GM06990 (cell line): ENCODE data around the gene CWH43.

Experiments used
- DNase-seq: peaks from one replicate; pipeline ENCODE4 v3.0.0-alpha.2; 2011; ENCODE audit not compliant: insufficient read length; ENCODE audit errors: extremely low read depth
- H3K27me3 ChIP-seq: replicated peaks from 2 replicates; pipeline ENCODE4 v1.6.0; 2011; ENCODE audit warnings: low read length; ENCODE audit not compliant: control insufficient read depth, insufficient read depth
- H3K36me3 ChIP-seq: 2 replicates; pipeline ENCODE4 v1.5.1; 2011; ENCODE audit warnings: low read length; ENCODE audit not compliant: control insufficient read depth, insufficient read depth
- H3K4me3 ChIP-seq: replicated peaks from 2 replicates; pipeline ENCODE4 v1.5.1; 2011; ENCODE audit warnings: low read depth, mild to moderate bottlenecking, control low read depth, low read length
- TF ChIP-seq, protein P1 (sequence below): IDR thresholded peaks from 2 replicates; pipeline ENCODE4 v1.5.1; 2011; ENCODE audit warnings: low read length, control low read depth, mild to moderate bottlenecking, inconsistent platforms; ENCODE audit not compliant: insufficient read depth, poor library complexity, severe bottlenecking

The CWH43 gene

DNA sequence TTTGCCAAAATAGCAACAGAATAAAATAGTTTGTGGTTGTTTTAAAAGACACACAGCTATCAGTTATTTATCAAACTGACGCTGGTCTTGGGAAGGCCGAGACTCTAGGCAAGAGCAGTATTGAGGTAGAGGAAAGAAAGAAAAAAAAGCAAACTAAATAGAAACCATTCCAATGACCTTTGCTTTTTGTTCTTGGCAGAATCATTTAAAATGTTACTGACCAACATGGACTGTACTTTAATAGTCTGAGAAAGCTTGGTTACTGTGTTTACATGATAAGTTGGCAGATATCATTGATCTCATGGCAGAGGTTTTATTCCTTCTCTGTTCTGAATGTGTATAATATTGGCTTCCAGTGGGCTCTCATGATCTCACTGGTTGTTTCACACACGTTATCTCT is 11.9 kb downstream of the CWH43 start:
- DNase-seq = no peak
- H3K27me3 ChIP-seq = peaks cover under 1% of the 10 kb centered on the region; the same call in 1 of the 2 replicates
- TF ChIP-seq, protein P1, sequence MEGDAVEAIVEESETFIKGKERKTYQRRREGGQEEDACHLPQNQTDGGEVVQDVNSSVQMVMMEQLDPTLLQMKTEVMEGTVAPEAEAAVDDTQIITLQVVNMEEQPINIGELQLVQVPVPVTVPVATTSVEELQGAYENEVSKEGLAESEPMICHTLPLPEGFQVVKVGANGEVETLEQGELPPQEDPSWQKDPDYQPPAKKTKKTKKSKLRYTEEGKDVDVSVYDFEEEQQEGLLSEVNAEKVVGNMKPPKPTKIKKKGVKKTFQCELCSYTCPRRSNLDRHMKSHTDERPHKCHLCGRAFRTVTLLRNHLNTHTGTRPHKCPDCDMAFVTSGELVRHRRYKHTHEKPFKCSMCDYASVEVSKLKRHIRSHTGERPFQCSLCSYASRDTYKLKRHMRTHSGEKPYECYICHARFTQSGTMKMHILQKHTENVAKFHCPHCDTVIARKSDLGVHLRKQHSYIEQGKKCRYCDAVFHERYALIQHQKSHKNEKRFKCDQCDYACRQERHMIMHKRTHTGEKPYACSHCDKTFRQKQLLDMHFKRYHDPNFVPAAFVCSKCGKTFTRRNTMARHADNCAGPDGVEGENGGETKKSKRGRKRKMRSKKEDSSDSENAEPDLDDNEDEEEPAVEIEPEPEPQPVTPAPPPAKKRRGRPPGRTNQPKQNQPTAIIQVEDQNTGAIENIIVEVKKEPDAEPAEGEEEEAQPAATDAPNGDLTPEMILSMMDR = no peak
- no peak overlapping the region for H3K4me3 ChIP-seq
- H3K36me3 ChIP-seq = no peaks in the 10 kb centered on the region

DNA sequence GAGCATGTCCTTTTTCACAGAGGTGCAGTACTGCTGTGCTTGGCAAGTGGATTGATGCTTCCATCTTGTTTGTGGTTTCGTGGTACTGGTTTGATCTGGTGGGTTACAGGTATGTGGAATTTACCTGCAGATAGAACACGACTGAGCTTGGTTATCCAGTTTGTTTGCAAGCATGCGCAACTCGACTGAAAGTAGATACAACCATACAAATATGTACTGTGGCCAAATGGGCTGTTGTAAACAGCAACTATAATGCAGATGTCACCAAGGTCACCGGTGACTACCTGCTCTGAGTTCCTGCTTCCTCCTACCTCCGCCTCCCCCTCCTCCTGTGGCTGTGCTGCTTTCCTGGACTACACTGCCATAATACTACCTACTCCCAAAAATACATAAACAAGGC is 12.4 kb downstream of the CWH43 start:
- DNase-seq = no peak

DNA sequence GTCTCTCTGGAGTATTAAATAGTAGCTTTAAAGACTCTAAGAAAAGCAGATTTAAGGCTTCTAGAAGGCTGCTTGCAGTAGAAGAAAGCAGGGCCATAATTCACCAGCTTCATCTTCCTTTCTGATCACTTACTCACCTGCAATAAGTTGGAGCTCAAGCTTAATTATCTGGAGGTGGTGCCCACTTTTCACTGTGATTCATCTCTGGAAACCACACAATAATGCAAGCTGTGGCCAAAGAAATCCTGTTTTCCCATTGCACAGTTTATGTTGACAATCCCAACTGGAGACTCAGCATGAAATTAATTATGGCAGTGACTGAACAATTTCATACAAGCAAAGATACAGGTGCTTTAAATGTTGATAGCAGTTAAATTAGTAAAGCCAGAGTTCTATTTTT is 14.7 kb downstream of the CWH43 start:
- H3K36me3 ChIP-seq = no peaks in the 10 kb centered on the region
- peaks cover 1% of the 10 kb centered on the region; the same call in 1 of the 2 replicates for H3K27me3 ChIP-seq
- no peak for DNase-seq
- TF ChIP-seq, protein P1 = no peak
- no peak overlapping the region for H3K4me3 ChIP-seq

More for the DNA sequence above, 12.4 kb downstream of the CWH43 start:
- TF ChIP-seq, protein P1 = no peak
- no peaks in the 10 kb centered on the region for H3K36me3 ChIP-seq
- H3K4me3 ChIP-seq = no peak overlapping the region
- H3K27me3 ChIP-seq = peaks cover 1% of the 10 kb centered on the region; the same call in 1 of the 2 replicates

DNA sequence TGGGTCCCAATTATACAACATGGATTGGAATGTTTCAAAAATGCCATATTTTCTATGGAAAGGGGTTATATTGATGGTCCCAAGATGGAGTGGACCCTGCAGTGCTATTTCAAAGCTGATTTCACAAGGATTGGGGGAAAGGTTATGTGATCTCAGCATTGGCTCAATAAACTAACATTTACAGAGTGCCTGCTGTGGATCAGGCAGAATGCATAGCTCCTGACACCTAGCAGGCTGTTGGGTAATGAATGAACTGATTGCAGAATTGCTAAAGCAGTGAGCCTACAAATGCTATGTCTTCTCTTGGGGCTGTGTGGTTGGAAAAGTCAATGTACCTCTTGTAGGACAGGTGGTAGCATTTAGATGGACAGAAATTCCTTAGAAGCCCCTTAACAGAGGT is 16.9 kb downstream of the CWH43 start:
- TF ChIP-seq, protein P1 = no peak
- Histone ChIP-seq H3K27me3 (peaks cover 1% of the 10 kb centered on the region; the same call in 1 of the 2 replicates), H3K4me3 (no peak overlapping the region), H3K36me3 (no peaks in the 10 kb centered on the region)
- no peak for DNase-seq

DNA sequence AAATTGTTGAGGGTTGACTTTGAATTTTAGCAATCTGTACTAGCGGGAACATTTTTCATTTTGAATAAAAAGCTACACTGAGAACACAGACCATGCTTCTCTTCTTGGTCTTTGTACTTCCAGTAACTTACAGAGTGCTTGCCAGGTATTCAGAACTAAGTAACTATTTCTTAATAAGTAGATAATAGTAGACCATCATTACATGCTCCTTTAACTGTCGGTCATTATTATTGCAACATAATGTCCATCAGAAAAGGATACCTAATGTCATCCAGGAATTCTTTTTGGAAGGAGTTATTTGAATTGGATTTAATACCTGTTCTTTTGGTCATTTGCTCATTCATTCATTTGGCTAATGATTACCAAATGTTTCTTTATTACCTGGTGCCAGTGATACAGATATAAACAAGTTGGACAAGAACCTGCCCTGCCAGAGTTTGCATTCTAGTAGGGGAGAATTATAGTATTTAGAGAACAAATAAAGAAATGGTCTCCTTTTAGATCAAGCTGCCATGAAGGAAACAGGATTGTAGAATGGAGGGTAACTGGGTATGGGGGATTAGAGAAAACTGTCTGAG is 32.7 kb downstream of the CWH43 start:
- Histone ChIP-seq H3K4me3 (no peak overlapping the region), H3K36me3 (no peaks in the 10 kb centered on the region), H3K27me3 (no peaks in the 10 kb centered on the region)
- TF ChIP-seq, protein P1 = no peak
- DNase-seq = no peak
